Measurements from ENCODE around the gene CCDC6. TPM values are rescaled to one million over a fixed set of nuclear protein-coding genes. Genes with fewer than 3 reads are reported as not detected.

CCDC6 gene
- total RNA-seq, 3 donors from 2014 or later (not counting 1 experiment from before 2014, with no cell fraction given), result 19.7 to 23.4 (median 20.8) TPM

DNA sequence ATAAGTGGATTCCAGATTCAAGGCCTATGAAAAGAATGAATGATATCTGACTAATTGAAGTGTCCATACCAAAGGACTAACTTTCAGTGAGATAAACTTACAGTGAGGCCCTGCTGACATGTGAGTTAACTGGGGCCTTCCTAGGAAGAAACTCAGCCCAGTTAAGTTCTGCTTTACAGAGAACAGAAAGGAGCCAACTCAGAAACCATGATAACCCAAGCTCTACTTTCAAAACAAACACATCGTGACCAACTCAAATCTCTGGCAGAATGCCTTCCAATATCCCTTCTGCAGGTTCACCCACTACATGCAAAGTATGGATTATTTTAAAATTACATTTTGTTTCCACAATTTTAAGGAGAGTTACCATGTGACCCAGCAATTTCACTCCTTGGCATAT lies 77.3 kb downstream of the CCDC6 start:
- Mint-ChIP-seq H3K36me3 (peaks cover 15% of the 10 kb centered on the region), H3K4me1 (peaks cover 45% of the 10 kb centered on the region in 2 donors), H3K4me3 (no peak overlapping the region)

DNA sequence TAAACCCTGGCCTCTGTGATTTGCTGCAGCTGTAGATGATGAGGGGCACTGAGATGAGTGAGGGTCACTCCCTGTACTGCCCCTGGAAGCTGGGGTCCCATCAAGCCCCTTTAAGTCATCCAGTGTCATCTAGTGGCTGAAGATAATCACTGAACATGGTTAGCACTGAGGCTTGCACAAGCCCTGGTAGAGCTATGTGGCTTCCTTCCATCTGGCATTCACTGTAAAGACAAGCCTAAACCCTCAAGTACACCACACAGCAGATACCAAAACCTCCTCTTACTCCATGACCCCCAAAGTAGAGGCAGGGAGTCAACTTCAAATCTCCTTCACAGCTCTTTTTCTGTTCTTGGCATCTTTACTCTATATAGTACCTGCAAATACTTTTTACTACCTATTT lies 80.4 kb downstream of the CCDC6 start:
- H3K36me3 ChIP-seq (ENCODE audit: control insufficient read depth, insufficient read depth, low read length), result peaks cover 5% of the 10 kb centered on the region
- intact Hi-C loops (cut with micrococcal nuclease), result no loop called here
- peaks cover under 1% of the 10 kb centered on the region for H3K36me3 Mint-ChIP-seq

More for the DNA sequence above, 77.3 kb downstream of the CCDC6 start:
- Histone ChIP-seq H3K27ac (ENCODE audit: low read length) (no peak overlapping the region), H3K27me3 (ENCODE audit: control insufficient read depth, insufficient read depth, low read length) (no peaks in the 10 kb centered on the region), H3K4me1 (ENCODE audit: control insufficient read depth, insufficient read depth, low read length) (peaks cover 3% of the 10 kb centered on the region), H3K9me3 (ENCODE audit: control insufficient read depth, insufficient read depth, low read length) (no peaks in the 10 kb centered on the region), H3K4me3 (ENCODE audit: low read length) (no peak overlapping the region), H3K36me3 (ENCODE audit: control insufficient read depth, insufficient read depth, low read length) (peaks cover 16% of the 10 kb centered on the region)
- TF ChIP-seq, protein P1, sequence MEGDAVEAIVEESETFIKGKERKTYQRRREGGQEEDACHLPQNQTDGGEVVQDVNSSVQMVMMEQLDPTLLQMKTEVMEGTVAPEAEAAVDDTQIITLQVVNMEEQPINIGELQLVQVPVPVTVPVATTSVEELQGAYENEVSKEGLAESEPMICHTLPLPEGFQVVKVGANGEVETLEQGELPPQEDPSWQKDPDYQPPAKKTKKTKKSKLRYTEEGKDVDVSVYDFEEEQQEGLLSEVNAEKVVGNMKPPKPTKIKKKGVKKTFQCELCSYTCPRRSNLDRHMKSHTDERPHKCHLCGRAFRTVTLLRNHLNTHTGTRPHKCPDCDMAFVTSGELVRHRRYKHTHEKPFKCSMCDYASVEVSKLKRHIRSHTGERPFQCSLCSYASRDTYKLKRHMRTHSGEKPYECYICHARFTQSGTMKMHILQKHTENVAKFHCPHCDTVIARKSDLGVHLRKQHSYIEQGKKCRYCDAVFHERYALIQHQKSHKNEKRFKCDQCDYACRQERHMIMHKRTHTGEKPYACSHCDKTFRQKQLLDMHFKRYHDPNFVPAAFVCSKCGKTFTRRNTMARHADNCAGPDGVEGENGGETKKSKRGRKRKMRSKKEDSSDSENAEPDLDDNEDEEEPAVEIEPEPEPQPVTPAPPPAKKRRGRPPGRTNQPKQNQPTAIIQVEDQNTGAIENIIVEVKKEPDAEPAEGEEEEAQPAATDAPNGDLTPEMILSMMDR (IDR thresholded peaks at IDR 0.05), result no peak
- WGBS (ENCODE audit: insufficient coverage), result 50% methylated on average over 1 of the region's 1 CpG
- H3K27ac Mint-ChIP-seq, result no peak overlapping the region
- ATAC-seq (no peak), DNase-seq (no peak)
- no peaks in the 10 kb centered on the region for H3K9me3 Mint-ChIP-seq
- intact Hi-C loops (cut with micrococcal nuclease), result no loop called here
- H3K27me3 Mint-ChIP-seq (ENCODE audit: low read depth in 2 of 2), result no peaks in the 10 kb centered on the region

DNA sequence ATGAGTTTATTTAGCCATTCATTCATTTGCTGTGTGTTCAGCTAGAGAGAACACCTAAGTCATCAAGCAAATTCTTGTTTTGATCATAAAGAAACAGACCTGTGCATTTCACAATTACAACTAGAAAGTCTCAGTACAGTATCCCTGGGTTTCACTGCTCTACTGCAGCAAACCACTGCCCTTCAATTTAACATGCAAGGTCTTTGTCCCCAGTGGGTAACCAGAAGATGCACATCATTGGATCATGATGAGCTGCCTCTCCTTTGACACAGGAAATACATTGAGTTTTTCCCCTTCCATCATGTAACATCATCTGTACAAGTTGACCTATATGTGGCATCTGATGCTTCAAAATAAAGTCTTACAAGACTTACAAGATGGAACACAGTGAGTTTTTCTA lies 82.6 kb downstream of the CCDC6 start:
- no peaks in the 10 kb centered on the region for H3K9me3 ChIP-seq (ENCODE audit: control insufficient read depth, insufficient read depth, low read length)
- Mint-ChIP-seq H3K9me3 (no peaks in the 10 kb centered on the region), H3K27me3 (ENCODE audit: low read depth in 2 of 2) (no peaks in the 10 kb centered on the region), H3K27ac (no peak overlapping the region), H3K36me3 (no peaks in the 10 kb centered on the region), H3K4me3 (no peak overlapping the region), H3K4me1 (peaks cover 47 to 49% of the 10 kb centered on the region in 2 donors)
- ATAC-seq, result peak in 1 of 3 donors; percentile 45
- H3K36me3 ChIP-seq (ENCODE audit: control insufficient read depth, insufficient read depth, low read length), result no peaks in the 10 kb centered on the region
- no peak overlapping the region for H3K4me3 ChIP-seq (ENCODE audit: low read length)
- intact Hi-C loops (cut with micrococcal nuclease), result no loop called here
- DNase-seq, result no peak
- no peak overlapping the region for H3K27ac ChIP-seq (ENCODE audit: low read length)
- TF ChIP-seq, protein P1 (IDR thresholded peaks at IDR 0.05), result no peak
- H3K27me3 ChIP-seq (ENCODE audit: control insufficient read depth, insufficient read depth, low read length), result no peaks in the 10 kb centered on the region
- peaks cover 3% of the 10 kb centered on the region for H3K4me1 ChIP-seq (ENCODE audit: control insufficient read depth, insufficient read depth, low read length)

More for the DNA sequence above, 80.4 kb downstream of the CCDC6 start:
- no peak overlapping the region for H3K4me3 Mint-ChIP-seq
- Histone ChIP-seq H3K4me1 (ENCODE audit: control insufficient read depth, insufficient read depth, low read length) (peaks cover 3% of the 10 kb centered on the region), H3K27ac (ENCODE audit: low read length) (no peak overlapping the region), H3K4me3 (ENCODE audit: low read length) (no peak overlapping the region), H3K27me3 (ENCODE audit: control insufficient read depth, insufficient read depth, low read length) (no peaks in the 10 kb centered on the region), H3K9me3 (ENCODE audit: control insufficient read depth, insufficient read depth, low read length) (no peaks in the 10 kb centered on the region)
- TF ChIP-seq, protein P1 (IDR thresholded peaks at IDR 0.05), result no peak
- H3K27ac Mint-ChIP-seq, result peak overlapping the region in 1 of 2 donors; percentile 13
- peaks cover 37% of the 10 kb centered on the region in 2 donors for H3K4me1 Mint-ChIP-seq
- ATAC-seq, result no peak
- H3K9me3 Mint-ChIP-seq, result no peaks in the 10 kb centered on the region
- DNase-seq, result no peak
- H3K27me3 Mint-ChIP-seq (ENCODE audit: low read depth in 2 of 2), result no peaks in the 10 kb centered on the region

DNA sequence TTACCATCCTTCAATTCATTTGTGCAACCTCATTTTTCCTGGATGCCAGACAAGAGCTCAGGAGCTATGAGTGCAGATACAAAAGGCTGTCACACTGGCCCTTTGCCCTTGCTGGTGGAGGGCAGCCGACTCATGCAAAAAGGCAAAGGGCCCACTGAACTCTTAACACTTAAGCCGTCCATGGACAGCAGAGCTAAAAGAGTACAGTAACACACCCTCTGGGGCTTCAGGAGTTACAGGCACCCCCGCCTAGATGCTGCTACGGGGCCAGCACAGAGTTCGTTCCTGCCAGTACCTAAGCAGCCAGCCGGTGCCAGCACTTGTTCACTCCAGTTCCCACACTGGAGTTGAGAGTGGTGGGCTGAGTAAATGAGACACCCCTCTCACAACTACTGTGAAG lies 83.2 kb downstream of the CCDC6 start:
- peaks cover 8% of the 10 kb centered on the region for H3K4me1 ChIP-seq (ENCODE audit: control insufficient read depth, insufficient read depth, low read length)
- H3K36me3 Mint-ChIP-seq, result no peaks in the 10 kb centered on the region
- H3K36me3 ChIP-seq (ENCODE audit: control insufficient read depth, insufficient read depth, low read length), result no peaks in the 10 kb centered on the region
- H3K4me3 ChIP-seq (ENCODE audit: low read length), result no peak overlapping the region
- H3K27ac Mint-ChIP-seq, result no peak overlapping the region
- H3K27me3 ChIP-seq (ENCODE audit: control insufficient read depth, insufficient read depth, low read length), result no peaks in the 10 kb centered on the region
- 97% methylated on average over 6 of the region's 6 CpGs for WGBS (ENCODE audit: insufficient coverage)
- intact Hi-C loops (cut with micrococcal nuclease), result no loop called here
- ATAC-seq (no peak), DNase-seq (no peak)
- TF ChIP-seq, protein P1 (IDR thresholded peaks at IDR 0.05), result no peak
- H3K4me3 Mint-ChIP-seq, result no peak overlapping the region
- no peaks in the 10 kb centered on the region for H3K9me3 Mint-ChIP-seq
- peaks cover 52 to 56% of the 10 kb centered on the region in 2 donors for H3K4me1 Mint-ChIP-seq
- no peak overlapping the region for H3K27ac ChIP-seq (ENCODE audit: low read length)
- H3K27me3 Mint-ChIP-seq (ENCODE audit: low read depth in 2 of 2), result no peaks in the 10 kb centered on the region
- H3K9me3 ChIP-seq (ENCODE audit: control insufficient read depth, insufficient read depth, low read length), result no peaks in the 10 kb centered on the region

All from natural killer cell (primary cell).